SHP77 treated with DMSO at 0.1 percent for 48 hours (cell line): ENCODE data around the gene DIO1.

ENCODE experiments used
- DNase-seq: peaks from one replicate; lab custom pipeline; 2025; lab: John Stamatoyannopoulos, UW

Gene DIO1

GRCh38 chr1:53942127-53942957, 48.4 kb downstream of the DIO1 start:
- no peak for DNase-seq

- DNase-seq, result no peak
These were observed 49.1 kb downstream of the DIO1 start for GRCh38 chr1:53943090-53943489.

- no peak for DNase-seq
These were observed 49.6 kb downstream of the DIO1 start for GRCh38 chr1:53943490-53944043.

GRCh38 chr1:53944469-53945182, 50.6 kb downstream of the DIO1 start:
- DNase-seq, result no peak

- DNase-seq, result no peak
These were observed 51.1 kb downstream of the DIO1 start for GRCh38 chr1:53945183-53945432.

GRCh38 chr1:53945433-53946251, 51.7 kb downstream of the DIO1 start, which contains the start of gene IFT25:
TSS of gene IFT25 (minus strand) at chr1:53945699. CDS start at chr1:53940082, 5,617 bp downstream.
- DNase-seq, result peak; percentile 95

GRCh38 chr1:53946252-53947171, 52.5 kb downstream of the DIO1 start, which contains the start of gene LRRC42:
TSS of gene LRRC42 (plus strand) at chr1:53946350. CDS start at chr1:53952000, 5,650 bp downstream.
- peak; percentile 62 for DNase-seq

GRCh38 chr1:53947172-53947907, 53.4 kb downstream of the DIO1 start:
- DNase-seq, result no peak

- DNase-seq, result no peak
These were observed 54.3 kb downstream of the DIO1 start for GRCh38 chr1:53948291-53948690.

GRCh38 chr1:53949023-53949990, 55.3 kb downstream of the DIO1 start:
- peak; percentile 49 for DNase-seq

GRCh38 chr1:53951697-53952096, 57.7 kb downstream of the DIO1 start:
- DNase-seq, result no peak

GRCh38 chr1:53954128-53954527, 60.1 kb downstream of the DIO1 start:
- no peak for DNase-seq

GRCh38 chr1:53956308-53957168, 62.6 kb downstream of the DIO1 start:
- DNase-seq, result peak; percentile 88

- peak; percentile 84 for DNase-seq
These were observed 63.3 kb downstream of the DIO1 start for GRCh38 chr1:53957194-53957818.

- no peak for DNase-seq
These were observed 65.8 kb downstream of the DIO1 start for GRCh38 chr1:53959664-53960250.
